Retina (tissue), 1 donor: ENCODE results near the gene IL4R.
"Not testable (repeated sequence)": the region's sequence is repeated elsewhere in the genome, so short reads cannot be mapped to it uniquely, and the experiment has no call there.

Source experiments
- DNase-seq: peaks from one replicate; pipeline ENCODE4 v3.0.0-alpha.2; 2016

Gene IL4R

DNA sequence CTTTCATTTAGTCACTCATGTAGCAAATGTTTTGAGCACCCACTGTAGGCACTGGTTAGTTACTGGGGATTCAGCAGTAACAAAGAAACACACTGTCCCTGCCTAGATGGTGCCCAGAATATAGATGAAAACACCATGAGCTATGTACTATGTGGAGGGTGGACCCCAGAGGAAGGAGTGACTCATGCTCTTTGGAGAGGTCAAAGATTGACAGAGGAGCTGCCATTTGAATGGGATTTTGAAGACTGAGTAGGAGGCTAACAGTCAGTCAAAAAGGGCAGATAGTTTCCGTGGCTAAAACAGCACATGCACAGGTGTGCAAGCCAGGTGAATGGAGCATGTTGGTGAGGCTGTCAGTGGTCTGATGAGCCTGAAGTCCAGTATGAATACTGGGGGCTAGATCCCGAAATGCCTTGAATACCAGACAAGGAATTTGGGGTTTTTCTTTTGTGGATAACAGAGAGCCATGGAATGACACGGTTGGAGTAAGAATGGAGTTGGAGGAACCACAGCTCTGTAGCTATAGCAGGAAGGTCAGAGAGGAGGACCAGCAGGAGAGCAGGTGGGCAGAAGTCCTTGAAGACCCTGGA lies 94.3 kb downstream of the IL4R start:
- DNase-seq = no peak

DNA sequence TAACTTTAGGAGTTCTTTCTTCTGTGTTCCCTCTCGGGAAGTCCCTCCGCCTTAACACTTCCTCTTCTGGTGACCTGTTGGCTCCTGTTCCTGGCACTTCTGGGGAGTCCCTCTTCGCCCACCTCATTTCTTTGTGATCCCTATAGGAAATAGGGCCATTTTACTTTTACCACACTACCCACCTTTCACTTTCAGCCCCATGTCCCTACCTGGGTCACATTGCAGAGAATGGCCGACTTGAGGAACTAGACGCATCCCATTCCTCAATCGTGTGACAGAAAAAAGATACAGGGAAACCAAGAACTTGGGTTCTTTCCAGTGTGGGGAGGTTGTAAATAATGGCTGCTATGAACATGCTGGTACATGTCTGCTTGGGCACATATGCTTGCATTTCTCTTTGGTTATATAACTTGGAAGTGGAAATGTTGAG lies 94.8 kb downstream of the IL4R start:
- DNase-seq = no peak

- not testable (repeated sequence) for DNase-seq
Observed at GRCh38 chr16:27409958-27410357, 96.2 kb downstream of the IL4R start.

DNA sequence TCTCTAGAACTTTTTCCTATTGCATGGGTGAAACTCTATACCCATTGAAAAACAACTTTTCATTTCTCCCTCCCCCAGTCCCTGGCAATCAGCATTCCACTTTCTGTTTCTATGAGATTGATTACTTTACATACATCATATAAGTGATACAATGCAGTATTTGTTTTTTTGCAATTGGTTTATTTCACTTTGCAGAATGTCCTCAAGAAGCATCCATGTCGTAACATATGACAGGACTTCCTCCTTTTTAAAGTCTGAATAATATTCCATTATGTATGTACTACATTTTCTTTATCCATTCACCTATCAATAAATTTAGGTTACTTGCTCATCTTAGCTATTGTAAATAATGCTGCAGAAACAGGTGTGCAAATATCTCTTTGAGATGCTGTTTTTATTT lies 97.0 kb downstream of the IL4R start:
- no peak for DNase-seq

GRCh38 chr16:27413956-27414355 lies 100.2 kb downstream of the IL4R start:
- no peak for DNase-seq
